ENCODE results near the gene C4orf50. TPM values are rescaled to one million over a fixed set of nuclear protein-coding genes. Genes with fewer than 3 reads are reported as not detected.

The C4orf50 gene
- total and polyA plus RNA-seq, 2 experiments from 2014 or later: not detected

DNA sequence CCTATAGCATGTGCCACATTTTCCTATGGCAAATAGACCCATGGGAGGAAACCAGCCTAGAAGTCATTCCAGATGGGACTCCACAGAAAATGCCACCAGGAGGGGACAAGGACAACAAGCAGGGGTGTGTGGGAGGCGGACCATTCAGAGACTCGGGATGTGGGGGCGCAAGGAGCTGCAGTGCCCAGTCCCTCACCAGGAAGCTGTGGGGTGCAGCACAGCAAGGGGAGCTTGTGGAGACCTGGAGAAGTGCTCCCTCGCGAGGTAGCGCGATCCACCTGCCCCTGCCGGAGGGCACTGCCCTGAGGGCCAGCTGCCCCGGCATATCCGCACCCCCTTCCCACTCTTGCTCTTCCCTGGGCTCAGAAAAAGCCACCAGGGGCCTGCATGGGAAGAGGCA, 45.5 kb upstream of the C4orf50 start:
- no peak overlapping the region for H3K27ac ChIP-seq
- H2AFZ ChIP-seq: no peak overlapping the region
- no peaks in the 10 kb centered on the region for H4K20me1 ChIP-seq (ENCODE audit: insufficient read depth)
- no peak overlapping the region for H3K4me2 ChIP-seq (ENCODE audit: unreplicated experiment)
- TF ChIP-seq EZH2 (IDR thresholded peaks at IDR 0.05; ENCODE audit: insufficient read depth, poor library complexity, severe bottlenecking) (no peak), EZH2phosphoT487 (IDR thresholded peaks at IDR 0.05; ENCODE audit: insufficient read depth, low read depth) (no peak)
- in situ Hi-C loops (cut with MboI): no loop called here
- H3K4me3 ChIP-seq: no peak overlapping the region
- H3K9ac ChIP-seq: no peak overlapping the region
- no peaks in the 10 kb centered on the region for H3K9me3 ChIP-seq (ENCODE audit: low read depth)
- DNase-seq: no peak
- no peaks in the 10 kb centered on the region for H3K4me1 ChIP-seq (ENCODE audit: insufficient read depth)
- H3K36me3 ChIP-seq (ENCODE audit: low read depth): no peaks in the 10 kb centered on the region
- H3F3A ChIP-seq (ENCODE audit: insufficient read depth): 0 out of 2 replicates have a peak, but pooled peaks cover under 1% of the 10 kb centered on the region
- H3K9me2 ChIP-seq (ENCODE audit: insufficient read depth): no peaks in the 10 kb centered on the region
- H3K79me2 ChIP-seq (ENCODE audit: insufficient read depth): no peaks in the 10 kb centered on the region
- H3K27me3 ChIP-seq (replicated peaks; ENCODE audit: insufficient read depth): no peaks in the 10 kb centered on the region
- 51 to 55% methylated on average over 10 of the region's 10 CpGs for WGBS, 2 experiments (ENCODE audit: low coverage in 1 of 2, low lambda C conversion rate in 2 of 2, missing lambda C conversion rate in 2 of 2)

- DNase-seq: no peak
- H3K36me3 ChIP-seq (ENCODE audit: low read depth): no peaks in the 10 kb centered on the region
- TF ChIP-seq EZH2 (IDR thresholded peaks at IDR 0.05; ENCODE audit: insufficient read depth, poor library complexity, severe bottlenecking) (no peak), EZH2phosphoT487 (IDR thresholded peaks at IDR 0.05; ENCODE audit: insufficient read depth, low read depth) (no peak)
- no peaks in the 10 kb centered on the region for H3K27me3 ChIP-seq (replicated peaks; ENCODE audit: insufficient read depth)
- H3K9ac ChIP-seq: no peak overlapping the region
- H3K4me2 ChIP-seq (ENCODE audit: unreplicated experiment): no peak overlapping the region
- 40 to 44% methylated on average over 12 of the region's 12 CpGs for WGBS, 2 experiments (ENCODE audit: low coverage in 1 of 2, low lambda C conversion rate in 2 of 2, missing lambda C conversion rate in 2 of 2)
- H2AFZ ChIP-seq: no peak overlapping the region
- no peaks in the 10 kb centered on the region for H3K9me2 ChIP-seq (ENCODE audit: insufficient read depth)
- H3K27ac ChIP-seq: no peak overlapping the region
- H3K4me3 ChIP-seq: no peak overlapping the region
- no peaks in the 10 kb centered on the region for H4K20me1 ChIP-seq (ENCODE audit: insufficient read depth)
- no peaks in the 10 kb centered on the region for H3K79me2 ChIP-seq (ENCODE audit: insufficient read depth)
- peaks cover 4% of the 10 kb centered on the region; the same call in 1 of the 2 replicates for H3F3A ChIP-seq (ENCODE audit: insufficient read depth)
- in situ Hi-C loops (cut with MboI): no loop called here
- H3K9me3 ChIP-seq (ENCODE audit: low read depth): no peaks in the 10 kb centered on the region
- H3K4me1 ChIP-seq (ENCODE audit: insufficient read depth): no peaks in the 10 kb centered on the region
Observed at GRCh38 chr4:6062133-6062532, 43.9 kb upstream of the C4orf50 start.

- no peak for TF ChIP-seq EZH2 (IDR thresholded peaks at IDR 0.05; ENCODE audit: insufficient read depth, poor library complexity, severe bottlenecking)
- no peak overlapping the region for H3K4me3 ChIP-seq
- H3K4me1 ChIP-seq (ENCODE audit: insufficient read depth): no peaks in the 10 kb centered on the region
- H4K20me1 ChIP-seq (ENCODE audit: insufficient read depth): no peaks in the 10 kb centered on the region
- no peak overlapping the region for H3K27ac ChIP-seq
- H3K9me3 ChIP-seq (ENCODE audit: low read depth): no peaks in the 10 kb centered on the region
- H3K9ac ChIP-seq: no peak overlapping the region
- in situ Hi-C loops (cut with MboI): no loop called here
- no peaks in the 10 kb centered on the region for H3K79me2 ChIP-seq (ENCODE audit: insufficient read depth)
- peaks cover 4% of the 10 kb centered on the region; the same call in 1 of the 2 replicates for H3F3A ChIP-seq (ENCODE audit: insufficient read depth)
- H3K4me2 ChIP-seq (ENCODE audit: unreplicated experiment): no peak overlapping the region
- no peak overlapping the region for H2AFZ ChIP-seq
- no peaks in the 10 kb centered on the region for H3K9me2 ChIP-seq (ENCODE audit: insufficient read depth)
- DNase-seq: no peak
- 48 to 49% methylated on average over 7 of the region's 7 CpGs for WGBS, 2 experiments (ENCODE audit: low coverage in 1 of 2, low lambda C conversion rate in 2 of 2, missing lambda C conversion rate in 2 of 2)
- H3K27me3 ChIP-seq (replicated peaks; ENCODE audit: insufficient read depth): no peaks in the 10 kb centered on the region
- H3K36me3 ChIP-seq (ENCODE audit: low read depth): no peaks in the 10 kb centered on the region
Observed at GRCh38 chr4:6059375-6059805, 41.2 kb upstream of the C4orf50 start.

DNA sequence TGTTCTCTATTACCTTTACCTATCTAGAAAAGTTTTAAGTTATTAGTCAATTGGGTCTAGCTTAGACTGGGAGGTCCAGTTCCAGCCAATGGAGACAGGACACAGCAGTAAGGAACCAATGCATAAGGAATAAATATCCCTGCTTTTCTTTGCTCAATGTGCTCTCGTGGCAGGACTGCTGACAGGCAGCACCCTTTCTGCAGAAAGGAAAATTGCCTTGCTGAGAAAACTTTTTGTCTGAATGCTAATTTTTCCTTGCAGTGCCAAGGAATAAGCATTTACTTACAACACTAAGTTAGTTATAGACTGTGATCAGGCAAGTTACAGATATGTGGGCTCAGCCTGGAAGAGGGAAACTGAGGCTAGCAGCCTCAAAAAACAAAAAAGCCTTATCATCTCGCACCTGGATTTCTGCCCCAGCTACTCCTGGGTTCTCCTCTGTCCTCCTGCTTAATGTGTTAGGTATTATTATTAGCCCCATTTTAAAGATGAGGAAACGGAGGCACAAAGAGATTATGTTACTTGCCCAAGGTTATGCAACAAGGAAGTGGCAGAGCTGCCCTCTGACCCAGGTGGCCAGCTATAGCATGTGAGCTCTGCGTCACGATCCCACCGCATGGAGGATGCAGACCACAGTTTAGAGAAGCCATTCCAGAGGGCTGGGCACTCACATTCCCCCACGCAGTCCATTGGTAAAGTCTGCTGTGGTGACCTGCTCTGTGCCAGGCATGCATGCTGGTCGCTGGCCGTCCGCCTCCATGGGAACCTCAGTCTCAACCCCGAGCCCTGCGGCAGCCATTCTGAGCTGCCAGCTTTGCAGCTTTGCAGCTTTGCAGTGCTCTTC, 40.5 kb upstream of the C4orf50 start:
- H4K20me1 ChIP-seq (ENCODE audit: insufficient read depth): no peaks in the 10 kb centered on the region
- H3K9me3 ChIP-seq (ENCODE audit: low read depth): no peaks in the 10 kb centered on the region
- H3K27ac ChIP-seq: no peak overlapping the region
- 55% methylated on average over 12 of the region's 12 CpGs for WGBS, 2 experiments (ENCODE audit: low coverage in 1 of 2, low lambda C conversion rate in 2 of 2, missing lambda C conversion rate in 2 of 2)
- no peaks in the 10 kb centered on the region for H3K4me1 ChIP-seq (ENCODE audit: insufficient read depth)
- no peaks in the 10 kb centered on the region for H3K79me2 ChIP-seq (ENCODE audit: insufficient read depth)
- DNase-seq: no peak
- H3K9ac ChIP-seq: no peak overlapping the region
- H3K27me3 ChIP-seq (replicated peaks; ENCODE audit: insufficient read depth): no peaks in the 10 kb centered on the region
- H3K4me2 ChIP-seq (ENCODE audit: unreplicated experiment): no peak overlapping the region
- H3K9me2 ChIP-seq (ENCODE audit: insufficient read depth): no peaks in the 10 kb centered on the region
- no peak overlapping the region for H2AFZ ChIP-seq
- H3K36me3 ChIP-seq (ENCODE audit: low read depth): no peaks in the 10 kb centered on the region
- no peak for TF ChIP-seq EZH2phosphoT487 (IDR thresholded peaks at IDR 0.05; ENCODE audit: insufficient read depth, low read depth)
- no peak for TF ChIP-seq EZH2 (IDR thresholded peaks at IDR 0.05; ENCODE audit: insufficient read depth, poor library complexity, severe bottlenecking)
- in situ Hi-C loops (cut with MboI): no loop called here
- H3K4me3 ChIP-seq: no peak overlapping the region
- peaks cover 4% of the 10 kb centered on the region; the same call in 1 of the 2 replicates for H3F3A ChIP-seq (ENCODE audit: insufficient read depth)

Measured in GM23248 (cell line).